ENCODE measurements around the gene RIT1. TPM values are rescaled to one million over a fixed set of nuclear protein-coding genes. Genes with fewer than 3 reads are reported as not detected.
A peak's percentile ranks its signal among the peaks of the same experiment; 100 is the strongest.

The RIT1 gene
- total RNA-seq, 4 donors from 2014 or later = 13.6 to 31.1 (median 17.4) TPM

- H3K36me3 ChIP-seq = peaks cover 0 to 98% (median 0%) of the 10 kb centered on the region in 3 donors
- peaks cover 0 to 6% (median 3%) of the 10 kb centered on the region in 4 donors for H3K4me1 ChIP-seq
- TF ChIP-seq POLR2A (IDR thresholded peaks at IDR 0.05) (no peak), CTCF (IDR thresholded peaks at IDR 0.05) (no peak)
- no peak for DNase-seq
- no peak overlapping the region for H3K27ac ChIP-seq
- H3K27me3 ChIP-seq = no peaks in the 10 kb centered on the region
- no peak overlapping the region for H3K4me3 ChIP-seq
- no peaks in the 10 kb centered on the region for H3K9me3 ChIP-seq
Measured at GRCh38 chr1:155951753-155952504, 40.8 kb upstream of the RIT1 start.

DNA sequence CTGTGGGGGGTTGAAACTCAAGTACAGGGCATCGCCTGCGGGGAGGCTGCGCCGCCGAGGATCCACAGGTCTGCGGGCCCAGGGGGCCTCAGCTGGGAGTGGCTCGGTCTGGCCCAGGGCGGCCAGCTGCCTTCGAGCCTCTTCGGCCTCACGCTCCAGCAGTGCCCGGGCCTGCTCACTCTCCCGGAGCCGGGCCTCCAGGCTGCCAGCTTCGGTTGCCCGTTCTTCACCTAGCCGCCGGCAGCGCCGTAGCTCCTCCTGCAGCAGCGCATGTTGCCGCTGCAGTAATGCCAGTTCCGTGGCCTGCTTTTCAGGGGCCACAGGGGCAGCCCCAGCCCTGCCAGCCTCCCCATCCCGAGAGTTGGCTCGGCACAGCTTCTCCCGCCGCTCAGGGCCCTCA, 39.7 kb upstream of the RIT1 start:
- no peak for TF ChIP-seq CTCF (IDR thresholded peaks at IDR 0.05)
- peaks cover 0 to 94% (median 0%) of the 10 kb centered on the region in 3 donors for H3K36me3 ChIP-seq
- no peaks in the 10 kb centered on the region for H3K27me3 ChIP-seq

GRCh38 chr1:155947741-155948140, 36.6 kb upstream of the RIT1 start:
- Histone ChIP-seq H3K27me3 (no peaks in the 10 kb centered on the region), H3K9me3 (no peaks in the 10 kb centered on the region), H3K36me3 (peaks cover 0 to 65% (median 0%) of the 10 kb centered on the region in 3 donors), H3K27ac (peak overlapping the region in 2 of 4 donors; percentile 76 to 87), H3K4me1 (peaks cover 0 to 39% (median 29%) of the 10 kb centered on the region in 4 donors), H3K4me3 (no peak overlapping the region)
- DNase-seq = peak in 1 of 3 donors; percentile 6
- no peak for TF ChIP-seq CTCF (IDR thresholded peaks at IDR 0.05)
- no peak for TF ChIP-seq POLR2A (IDR thresholded peaks at IDR 0.05)

More for the DNA sequence above, 39.7 kb upstream of the RIT1 start:
- peaks cover 0 to 14% (median 12%) of the 10 kb centered on the region in 4 donors for H3K4me1 ChIP-seq
- no peak overlapping the region for H3K27ac ChIP-seq
- no peaks in the 10 kb centered on the region for H3K9me3 ChIP-seq
- peak in 1 of 3 donors; percentile 30 for DNase-seq
- H3K4me3 ChIP-seq = no peak overlapping the region

DNA sequence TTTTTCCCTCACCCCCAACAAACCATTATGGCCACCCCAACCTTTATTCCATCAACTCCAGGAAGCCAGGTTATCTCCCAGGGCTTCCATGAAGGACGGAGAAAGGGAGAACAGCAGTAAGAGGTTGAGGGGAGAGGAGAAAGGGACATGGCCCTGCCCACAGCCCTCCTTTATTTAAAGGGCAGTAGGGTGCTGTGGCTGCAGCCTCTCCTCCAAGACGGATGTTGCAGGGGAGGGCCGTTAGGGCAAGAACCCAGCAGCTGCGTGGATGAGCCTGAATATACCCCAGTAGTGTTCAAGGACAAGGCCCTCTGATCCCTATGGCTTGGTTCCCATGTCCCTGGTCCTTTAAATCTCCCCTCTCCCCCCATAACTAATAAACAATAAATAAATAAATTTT, 36.1 kb upstream of the RIT1 start:
- Histone ChIP-seq H3K4me3 (no peak overlapping the region), H3K27ac (peak overlapping the region in 3 of 4 donors; percentile 50 to 87 (median 76)), H3K9me3 (no peaks in the 10 kb centered on the region), H3K27me3 (no peaks in the 10 kb centered on the region), H3K4me1 (peaks cover 0 to 44% (median 29%) of the 10 kb centered on the region in 4 donors), H3K36me3 (peaks cover 0 to 61% (median 0%) of the 10 kb centered on the region in 3 donors)
- TF ChIP-seq CTCF (IDR thresholded peaks at IDR 0.05) = no peak
- TF ChIP-seq POLR2A (IDR thresholded peaks at IDR 0.05) = no peak
- DNase-seq = peak in 1 of 3 donors; percentile 20

GRCh38 chr1:155946633-155947219, 35.6 kb upstream of the RIT1 start:
- TF ChIP-seq POLR2A (IDR thresholded peaks at IDR 0.05) = no peak
- no peak for TF ChIP-seq CTCF (IDR thresholded peaks at IDR 0.05)
- Histone ChIP-seq H3K27me3 (no peaks in the 10 kb centered on the region), H3K4me1 (peaks cover 0 to 48% (median 32%) of the 10 kb centered on the region in 4 donors), H3K27ac (peak overlapping the region; percentile 49 to 87 (median 63)), H3K36me3 (peaks cover 0 to 55% (median 0%) of the 10 kb centered on the region in 3 donors), H3K9me3 (no peaks in the 10 kb centered on the region), H3K4me3 (no peak overlapping the region)
- DNase-seq = peak in 1 of 3 donors; percentile 6

Measured in Peyer's patch (tissue), 4 donors.